ENCODE data around the gene TWF2. TPM values are rescaled to one million over a fixed set of nuclear protein-coding genes. Genes with fewer than 3 reads are reported as not detected.

Gene TWF2
- total RNA-seq, 1 donor from 2014 or later, result 91.1 TPM

DNA sequence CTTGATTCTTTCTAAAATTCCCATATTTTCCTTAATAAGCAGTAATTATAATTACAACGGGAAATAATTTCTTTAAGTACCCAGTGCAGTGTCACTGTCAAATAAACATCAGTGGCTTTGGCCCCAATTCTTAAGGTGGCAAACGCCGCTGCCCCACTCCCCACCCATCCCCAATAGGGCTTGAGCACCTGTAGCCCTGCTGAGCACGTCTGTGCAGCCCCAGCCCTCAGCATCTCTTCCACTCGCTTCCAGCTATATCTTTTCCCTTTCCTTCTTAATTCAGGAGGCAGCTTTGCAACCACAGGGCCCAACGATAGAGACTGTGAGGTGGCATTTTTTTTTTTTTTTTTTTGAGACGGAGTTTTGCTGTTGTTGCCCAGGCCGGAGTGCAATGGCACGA lies 15.7 kb upstream of the TWF2 start:
- peaks cover 88% of the 10 kb centered on the region for H3K36me3 Mint-ChIP-seq (ENCODE audit: low read depth)
- DNase-seq (ENCODE audit: low spot score), result no peak
- intact Hi-C loops (cut with micrococcal nuclease), result no loop called here

DNA sequence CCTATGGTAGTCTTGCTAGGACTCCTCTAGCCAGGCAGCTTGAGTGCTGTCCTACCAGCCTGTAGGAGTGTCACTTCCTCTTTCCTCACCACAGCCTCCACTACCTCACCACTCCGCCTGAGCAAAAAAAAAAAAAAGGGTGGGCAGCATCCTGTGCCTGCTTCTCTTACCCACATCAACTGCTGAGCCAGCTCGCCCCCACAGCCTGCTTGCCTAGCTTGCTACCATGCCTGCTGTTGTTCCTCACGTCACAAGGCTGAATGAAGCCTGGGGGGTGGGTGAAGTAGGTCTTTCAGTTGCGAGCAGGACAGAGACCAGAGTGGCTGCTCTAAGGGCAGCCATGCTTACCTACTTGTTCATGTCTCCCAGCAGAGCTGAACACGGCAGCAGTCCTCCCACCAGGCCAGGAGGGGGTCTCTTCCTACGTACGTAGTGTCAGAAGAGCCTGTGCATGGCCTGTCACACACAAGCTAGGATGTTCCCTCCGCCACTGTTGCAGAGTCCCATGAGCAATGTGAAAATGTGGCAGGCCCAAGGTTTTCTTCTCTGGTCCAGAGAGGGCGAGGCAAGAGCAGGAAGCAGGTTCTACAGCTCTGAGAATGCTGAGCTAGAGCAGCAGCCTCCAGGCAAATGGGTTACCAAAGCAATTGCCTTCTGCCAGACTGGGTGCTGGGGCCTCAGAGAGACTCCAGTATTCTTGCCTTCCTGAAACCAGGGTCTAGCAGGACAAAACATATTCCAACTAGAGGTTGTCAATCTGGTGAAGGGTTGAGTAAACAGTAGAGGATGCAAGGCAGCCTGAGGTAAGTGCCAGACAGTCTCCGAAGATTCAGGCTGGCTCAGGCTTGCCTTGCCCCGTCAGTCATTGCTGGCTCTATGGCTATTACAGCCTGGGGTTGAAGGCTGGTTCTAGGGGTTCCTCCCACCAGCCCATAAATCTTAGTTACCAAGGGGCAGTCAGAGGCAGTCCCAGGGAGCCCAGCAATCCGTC lies 14.7 kb upstream of the TWF2 start:
- Mint-ChIP-seq H3K27ac (peak overlapping the region; percentile 98), H3K4me3 (ENCODE audit: low read depth) (peak overlapping the region; percentile 77), H3K4me1 (ENCODE audit: low read depth) (peaks cover 69% of the 10 kb centered on the region), H3K36me3 (ENCODE audit: low read depth) (peaks cover 84% of the 10 kb centered on the region), H3K27me3 (ENCODE audit: low read depth) (no peaks in the 10 kb centered on the region), H3K9me3 (no peaks in the 10 kb centered on the region)
- intact Hi-C loops (cut with micrococcal nuclease), result loop anchor here (1.0 kb wide), 3 partner anchors 12 to 24 kb away; no protein-coding TSS in a partner anchor
- peak; percentile 83 for DNase-seq (ENCODE audit: low spot score)

More for the DNA sequence above, 15.7 kb upstream of the TWF2 start:
- Mint-ChIP-seq H3K9me3 (no peaks in the 10 kb centered on the region), H3K27me3 (ENCODE audit: low read depth) (no peaks in the 10 kb centered on the region), H3K27ac (peak overlapping the region; percentile 98), H3K4me1 (ENCODE audit: low read depth) (peaks cover 73% of the 10 kb centered on the region), H3K4me3 (ENCODE audit: low read depth) (peak overlapping the region; percentile 27)

DNA sequence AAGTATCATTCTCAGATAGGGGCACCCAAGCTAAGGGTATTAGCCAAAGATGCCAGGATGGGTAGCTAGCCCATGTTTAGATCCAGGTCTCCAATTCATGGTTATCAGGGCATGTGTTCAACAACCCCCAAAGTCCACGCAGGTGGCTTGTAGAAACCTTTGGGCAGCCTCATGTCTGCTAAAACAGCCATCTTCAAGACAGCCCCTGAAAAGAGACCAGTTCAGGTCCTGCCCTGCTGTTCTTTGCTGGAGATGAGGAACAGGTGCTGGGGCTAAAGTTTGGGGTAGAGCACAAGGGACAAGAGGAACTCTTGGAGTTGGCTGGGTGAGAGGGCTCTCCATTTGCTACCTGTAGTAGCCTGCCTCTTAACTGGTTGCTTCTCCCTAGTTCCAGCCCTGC lies 11.2 kb upstream of the TWF2 start:
- H3K4me3 Mint-ChIP-seq (ENCODE audit: low read depth), result no peak overlapping the region
- intact Hi-C loops (cut with micrococcal nuclease), result no loop called here
- H3K9me3 Mint-ChIP-seq, result no peaks in the 10 kb centered on the region
- peaks cover 71% of the 10 kb centered on the region for H3K36me3 Mint-ChIP-seq (ENCODE audit: low read depth)
- peaks cover 55% of the 10 kb centered on the region for H3K4me1 Mint-ChIP-seq (ENCODE audit: low read depth)
- H3K27me3 Mint-ChIP-seq (ENCODE audit: low read depth), result no peaks in the 10 kb centered on the region
- peak overlapping the region; percentile 47 for H3K27ac Mint-ChIP-seq
- DNase-seq (ENCODE audit: low spot score), result no peak

DNA sequence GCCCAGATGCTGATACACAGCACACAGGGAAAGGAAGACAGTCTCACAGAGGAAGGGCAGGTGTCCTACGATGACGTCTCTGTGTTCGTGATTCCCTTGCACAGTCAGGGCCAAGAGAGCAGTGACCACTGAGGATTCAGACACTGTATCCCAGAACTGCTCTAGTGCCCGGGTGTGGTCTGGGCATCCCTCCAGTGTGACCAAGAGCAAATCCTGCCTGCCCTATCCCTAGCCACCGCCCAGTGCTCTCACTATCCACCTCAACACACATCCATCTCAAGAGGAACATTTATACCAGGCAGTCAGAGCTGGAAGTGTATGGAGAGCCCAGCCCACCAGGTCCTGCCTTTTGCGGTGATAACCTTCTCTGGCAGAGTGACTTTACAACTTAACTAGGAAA lies 10.7 kb upstream of the TWF2 start:
- Mint-ChIP-seq H3K4me3 (ENCODE audit: low read depth) (no peak overlapping the region), H3K27me3 (ENCODE audit: low read depth) (no peaks in the 10 kb centered on the region), H3K36me3 (ENCODE audit: low read depth) (peaks cover 68% of the 10 kb centered on the region), H3K9me3 (no peaks in the 10 kb centered on the region), H3K27ac (peak overlapping the region; percentile 47), H3K4me1 (ENCODE audit: low read depth) (peaks cover 56% of the 10 kb centered on the region)
- no peak for DNase-seq (ENCODE audit: low spot score)
- intact Hi-C loops (cut with micrococcal nuclease), result no loop called here

DNA sequence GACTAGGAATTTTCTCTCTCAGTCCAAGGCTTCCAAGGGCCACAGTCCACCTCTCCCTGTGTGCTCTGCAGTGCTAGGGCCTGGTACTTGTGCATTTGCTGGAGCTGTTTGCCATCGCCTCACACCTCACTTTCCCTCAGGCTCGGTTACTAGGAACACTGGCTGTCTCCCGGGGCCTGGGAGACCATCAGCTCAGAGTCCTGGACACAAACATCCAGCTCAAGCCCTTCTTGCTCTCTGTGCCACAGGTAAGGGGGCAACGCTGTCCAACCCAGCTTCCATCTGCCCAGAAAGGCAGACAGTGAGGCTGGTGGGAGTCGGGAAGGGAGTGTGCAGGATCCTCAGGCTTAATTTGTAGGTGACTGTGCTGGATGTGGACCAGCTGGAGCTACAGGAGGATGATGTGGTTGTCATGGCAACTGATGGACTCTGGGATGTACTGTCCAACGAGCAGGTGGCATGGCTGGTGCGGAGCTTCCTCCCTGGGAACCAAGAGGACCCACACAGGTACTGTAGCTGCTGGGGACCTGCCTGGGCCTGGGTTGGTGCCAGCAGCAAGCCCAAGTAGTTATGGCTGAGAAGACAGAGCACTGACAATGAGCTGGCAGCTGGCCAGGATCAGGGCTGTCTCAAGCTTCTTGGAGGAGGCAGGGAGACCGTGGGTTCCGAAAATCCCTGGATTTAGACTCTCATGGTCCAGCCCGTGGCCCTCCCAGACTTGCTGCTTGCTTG lies 10.0 kb upstream of the TWF2 start:
- no peak for DNase-seq (ENCODE audit: low spot score)
- peak overlapping the region; percentile 81 for H3K27ac Mint-ChIP-seq
- peaks cover 56% of the 10 kb centered on the region for H3K4me1 Mint-ChIP-seq (ENCODE audit: low read depth)
- H3K36me3 Mint-ChIP-seq (ENCODE audit: low read depth), result peaks cover 65% of the 10 kb centered on the region
- H3K4me3 Mint-ChIP-seq (ENCODE audit: low read depth), result no peak overlapping the region
- no peaks in the 10 kb centered on the region for H3K27me3 Mint-ChIP-seq (ENCODE audit: low read depth)
- intact Hi-C loops (cut with micrococcal nuclease), result no loop called here
- no peaks in the 10 kb centered on the region for H3K9me3 Mint-ChIP-seq

DNA sequence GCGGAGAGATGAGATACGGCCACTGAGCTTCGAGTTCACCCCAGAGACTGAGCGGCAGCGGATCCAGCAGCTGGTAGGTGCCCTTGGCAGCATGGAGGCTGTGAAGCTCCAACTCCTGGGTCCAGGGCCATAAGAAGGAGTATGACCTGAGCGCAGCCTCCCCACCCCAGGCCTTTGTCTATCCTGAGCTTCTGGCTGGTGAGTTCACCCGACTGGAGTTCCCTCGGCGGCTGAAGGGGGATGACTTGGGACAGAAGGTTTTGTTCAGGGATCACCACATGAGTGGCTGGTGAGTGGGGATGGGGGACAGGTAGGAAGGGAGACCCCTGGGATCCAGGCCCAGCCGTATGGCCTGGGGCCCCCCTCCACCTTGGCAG lies 9.2 kb upstream of the TWF2 start:
- Mint-ChIP-seq H3K4me3 (ENCODE audit: low read depth) (peak overlapping the region; percentile 59), H3K27me3 (ENCODE audit: low read depth) (no peaks in the 10 kb centered on the region), H3K27ac (peak overlapping the region; percentile 81), H3K36me3 (ENCODE audit: low read depth) (peaks cover 62% of the 10 kb centered on the region), H3K9me3 (no peaks in the 10 kb centered on the region), H3K4me1 (ENCODE audit: low read depth) (peaks cover 55% of the 10 kb centered on the region)
- intact Hi-C loops (cut with micrococcal nuclease), result no loop called here
- no peak for DNase-seq (ENCODE audit: low spot score)

DNA sequence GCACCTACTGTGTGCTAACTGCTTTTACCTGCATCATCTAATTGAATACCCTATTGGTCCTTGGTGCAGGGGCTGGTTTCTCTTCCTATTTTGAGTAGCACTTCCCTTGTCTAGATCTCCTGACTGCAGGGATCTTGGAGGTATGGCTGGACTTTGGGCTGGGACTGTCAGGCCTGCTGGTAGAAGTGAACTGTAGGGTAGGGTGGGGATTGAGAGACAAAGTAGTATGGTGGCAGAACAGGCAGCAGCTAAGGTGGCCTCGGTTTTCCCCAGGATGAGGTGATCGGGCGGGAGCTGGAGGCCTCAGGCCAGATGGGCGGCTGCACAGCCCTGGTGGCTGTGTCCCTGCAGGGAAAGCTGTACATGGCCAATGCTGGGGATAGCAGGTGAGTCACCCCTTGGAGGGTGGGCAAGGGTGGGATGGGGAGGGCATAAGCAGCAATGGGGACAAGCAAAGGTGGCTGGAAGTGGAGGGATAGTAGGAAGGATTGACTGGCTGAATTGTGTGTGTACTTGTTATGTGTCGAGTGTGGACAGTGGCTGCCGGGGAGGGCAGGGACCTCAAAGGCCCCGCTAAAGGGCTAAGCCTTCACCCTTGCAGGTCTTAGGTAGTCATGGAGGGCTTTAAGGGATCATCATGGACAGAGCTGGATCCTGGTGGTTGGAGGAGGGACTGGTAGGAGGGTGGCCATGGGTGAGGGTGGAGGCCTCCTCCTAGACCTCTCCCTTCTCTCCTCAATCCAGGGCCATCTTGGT lies 8.6 kb upstream of the TWF2 start:
- H3K27me3 Mint-ChIP-seq (ENCODE audit: low read depth), result no peaks in the 10 kb centered on the region
- peaks cover 56% of the 10 kb centered on the region for H3K36me3 Mint-ChIP-seq (ENCODE audit: low read depth)
- no peak for DNase-seq (ENCODE audit: low spot score)
- H3K4me3 Mint-ChIP-seq (ENCODE audit: low read depth), result peak overlapping the region; percentile 83
- peaks cover 51% of the 10 kb centered on the region for H3K4me1 Mint-ChIP-seq (ENCODE audit: low read depth)
- H3K9me3 Mint-ChIP-seq, result no peaks in the 10 kb centered on the region
- H3K27ac Mint-ChIP-seq, result peak overlapping the region; percentile 81
- intact Hi-C loops (cut with micrococcal nuclease), result no loop called here

DNA sequence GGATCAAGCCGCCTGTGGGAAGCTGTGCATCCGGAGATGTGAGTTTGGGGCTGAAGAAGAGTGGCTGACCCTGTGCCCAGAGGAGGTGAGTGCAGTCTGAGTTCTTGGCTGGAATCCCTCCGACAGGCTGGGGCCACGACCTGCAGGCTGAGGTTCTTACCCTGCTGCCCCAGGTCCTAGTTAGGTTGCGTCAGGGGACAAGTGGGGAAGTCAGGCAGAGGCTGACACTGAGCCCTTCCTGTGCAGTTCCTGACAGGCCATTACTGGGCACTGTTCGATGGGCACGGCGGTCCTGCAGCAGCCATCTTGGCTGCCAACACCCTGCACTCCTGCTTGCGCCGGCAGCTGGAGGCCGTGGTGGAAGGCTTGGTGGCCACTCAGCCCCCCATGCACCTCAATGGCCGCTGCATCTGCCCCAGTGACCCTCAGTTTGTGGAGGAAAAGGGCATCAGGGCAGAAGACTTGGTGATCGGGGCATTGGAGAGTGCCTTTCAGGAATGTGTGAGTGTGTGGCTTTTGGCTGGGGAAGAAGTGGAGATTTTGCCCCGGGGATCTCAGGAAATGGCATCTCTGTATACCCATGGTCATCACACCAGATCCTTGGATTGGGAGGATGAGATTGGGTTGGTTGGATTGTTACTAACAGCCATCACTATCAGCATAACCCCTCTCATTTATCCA lies 7.9 kb upstream of the TWF2 start:
- Mint-ChIP-seq H3K9me3 (no peaks in the 10 kb centered on the region), H3K4me1 (ENCODE audit: low read depth) (peaks cover 51% of the 10 kb centered on the region), H3K27ac (peak overlapping the region; percentile 81), H3K27me3 (ENCODE audit: low read depth) (no peaks in the 10 kb centered on the region), H3K36me3 (ENCODE audit: low read depth) (peaks cover 53% of the 10 kb centered on the region), H3K4me3 (ENCODE audit: low read depth) (peak overlapping the region; percentile 83)
- no peak for DNase-seq (ENCODE audit: low spot score)
- intact Hi-C loops (cut with micrococcal nuclease), result loop anchor here (1.0 kb wide), 1 partner anchor 9 kb away; no protein-coding TSS in a partner anchor

DNA sequence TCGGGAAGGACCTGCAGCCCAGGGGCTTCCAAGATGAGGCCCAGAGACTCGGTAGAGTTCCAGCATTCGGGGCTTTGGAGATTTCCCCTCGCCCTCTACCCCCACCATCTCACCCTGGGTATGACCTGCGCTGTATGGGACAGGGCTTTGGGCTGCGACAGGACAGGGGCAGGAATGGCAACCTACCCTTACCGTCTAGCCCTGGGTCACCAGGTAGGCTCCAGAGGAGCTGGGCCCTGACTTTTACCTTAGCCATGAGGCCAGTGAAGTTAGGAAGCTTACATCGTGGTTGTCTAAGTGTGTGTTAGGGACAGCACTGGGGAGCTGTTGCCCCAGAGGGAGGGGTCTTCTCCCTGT lies 7.3 kb upstream of the TWF2 start:
- no peaks in the 10 kb centered on the region for H3K27me3 Mint-ChIP-seq (ENCODE audit: low read depth)
- H3K27ac Mint-ChIP-seq, result peak overlapping the region; percentile 81
- DNase-seq (ENCODE audit: low spot score), result no peak
- H3K9me3 Mint-ChIP-seq, result no peaks in the 10 kb centered on the region
- intact Hi-C loops (cut with micrococcal nuclease), result loop anchor here (1.0 kb wide), 1 partner anchor 8 kb away; no protein-coding TSS in a partner anchor
- H3K4me3 Mint-ChIP-seq (ENCODE audit: low read depth), result peak overlapping the region; percentile 83
- peaks cover 53% of the 10 kb centered on the region for H3K36me3 Mint-ChIP-seq (ENCODE audit: low read depth)
- H3K4me1 Mint-ChIP-seq (ENCODE audit: low read depth), result peaks cover 55% of the 10 kb centered on the region

DNA sequence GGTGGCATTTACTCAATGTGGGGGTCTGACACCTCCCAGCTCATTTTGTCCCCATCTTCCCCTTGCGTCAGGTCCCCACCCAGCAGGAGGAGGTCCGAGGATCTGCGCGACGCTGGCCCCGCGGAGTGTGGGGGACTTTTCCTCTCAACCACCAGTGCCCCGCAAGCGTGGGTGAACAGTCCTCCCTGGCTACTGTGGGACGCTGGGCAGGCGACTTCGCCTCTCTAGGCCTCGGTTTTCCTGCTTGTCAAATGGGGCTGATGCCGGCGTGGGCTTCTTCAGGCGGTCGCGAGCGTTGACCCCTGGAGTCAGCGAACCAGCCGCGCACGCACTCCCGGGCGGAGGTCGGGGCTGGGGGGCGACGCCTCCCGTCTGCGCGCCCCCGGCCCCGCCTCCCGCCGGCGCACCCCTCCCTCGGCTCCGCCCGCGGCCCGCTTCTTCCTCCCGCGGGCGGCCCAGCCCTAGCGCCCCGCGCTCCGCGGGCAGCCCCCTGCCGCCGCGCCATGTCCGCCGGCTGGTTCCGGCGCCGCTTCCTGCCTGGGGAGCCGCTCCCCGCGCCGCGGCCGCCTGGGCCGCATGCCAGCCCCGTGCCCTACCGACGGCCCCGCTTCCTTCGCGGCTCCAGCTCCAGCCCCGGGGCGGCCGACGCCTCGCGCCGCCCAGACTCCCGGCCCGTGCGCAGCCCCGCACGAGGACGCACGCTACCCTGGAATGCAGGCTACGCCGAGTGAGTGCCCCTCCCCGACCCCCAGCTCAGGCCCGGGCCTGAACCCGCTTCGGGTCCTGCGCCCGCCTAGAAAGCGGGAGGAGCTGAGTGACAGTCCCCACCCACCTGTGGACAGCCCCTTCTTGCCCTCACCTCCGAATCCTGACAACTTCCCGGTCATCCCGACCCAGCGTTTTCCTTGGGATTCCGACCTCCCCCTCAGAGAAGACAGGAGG lies 6.6 kb upstream of the TWF2 start, which contains the start of gene PPM1M:
Gene PPM1M, plus strand, starts transcription at position 438 of the 942 bp plus-strand sequence. Its CDS starts 66 bp downstream, at position 504.
- Mint-ChIP-seq H3K36me3 (ENCODE audit: low read depth) (peaks cover 55% of the 10 kb centered on the region), H3K9me3 (no peaks in the 10 kb centered on the region), H3K27ac (peak within 1 kb of the TSS; percentile 88), H3K4me1 (ENCODE audit: low read depth) (peaks cover 61% of the 10 kb centered on the region), H3K4me3 (ENCODE audit: low read depth) (peak within 1 kb of the TSS; percentile 83), H3K27me3 (ENCODE audit: low read depth) (no peaks in the 10 kb centered on the region)
- intact Hi-C loops (cut with micrococcal nuclease), result loop anchor here (1.0 kb wide), 1 partner anchor 7 kb away; no protein-coding TSS in a partner anchor
- peak; percentile 61 for DNase-seq (ENCODE audit: low spot score)
